Mucosa of descending colon (tissue), 3 donors: Measurements from ENCODE around the gene RPL27A. TPM values are rescaled to one million over a fixed set of nuclear protein-coding genes. Genes with fewer than 3 reads are reported as not detected.
A peak's percentile ranks its signal among the peaks of the same experiment; 100 is the strongest.

ENCODE experiments used
- ATAC-seq: fragments of 200-7000 bp; cut with Tn5 transposase; one replicate; pipeline ENCODE4 v1.9.1; 2020; ENCODE audit warnings: mild to moderate bottlenecking, moderate library complexity
- DNase-seq, 3 donors: peaks; one replicate each; pipeline ENCODE4 v3.0.0-alpha.2; 2020
- H3K36me3 ChIP-seq: fragments of 200-600 bp; one replicate; pipeline ENCODE4 v1.8.0; 2021; ENCODE audit warnings: low read depth, mild to moderate bottlenecking
- H3K4me1 ChIP-seq: fragments of 200-600 bp; one replicate; pipeline ENCODE4 v1.8.0; 2021; ENCODE audit warnings: low read depth, mild to moderate bottlenecking
- H3K4me3 ChIP-seq: fragments of 200-600 bp; one replicate; pipeline ENCODE4 v1.8.0; 2021; ENCODE audit warnings: mild to moderate bottlenecking
- H3K9me3 ChIP-seq: fragments of 200-600 bp; one replicate; pipeline ENCODE4 v1.8.0; 2021; ENCODE audit warnings: mild to moderate bottlenecking
- CTCF ChIP-seq: fragments of 200-600 bp; IDR thresholded peaks from one replicate; pipeline ENCODE4 v1.8.0; 2022; ENCODE audit warnings: antibody characterized with exemption, mild to moderate bottlenecking
- intact Hi-C, 2 donors: fragments of 100-400 bp; cut with DNase I in 1 of 2; cut with micrococcal nuclease in 1 of 2; formaldehyde crosslinking; loops; one replicate each; pipeline versions ENCODE4 v1.11.0 to v1.11.1; 2022; cut with DNase I, micrococcal nuclease
- total RNA-seq, 3 donors: library from RNA; stranded (reverse); fragmentation: NEBNext Ultra II Directional in 2 of 3; extraction: Animal tissue kit (Norgen Biotek cat#: 25700) in 2 of 3; gene quantifications; one replicate each; pipeline versions ENCODE4 v1.2.1 to v1.2.4, GENCODE V29; 2021 to 2023
- donor health status: DM: no; HTN: no; CAD: no; lungs with moderate emphysema.
- donor health status: DM: no; HTN: no; CAD: no.
- donor health status: DM: no; HTN: yes; CAD: no.

The RPL27A gene
- total RNA-seq, 3 donors from 2014 or later = 634 to 807 (median 704) TPM

DNA sequence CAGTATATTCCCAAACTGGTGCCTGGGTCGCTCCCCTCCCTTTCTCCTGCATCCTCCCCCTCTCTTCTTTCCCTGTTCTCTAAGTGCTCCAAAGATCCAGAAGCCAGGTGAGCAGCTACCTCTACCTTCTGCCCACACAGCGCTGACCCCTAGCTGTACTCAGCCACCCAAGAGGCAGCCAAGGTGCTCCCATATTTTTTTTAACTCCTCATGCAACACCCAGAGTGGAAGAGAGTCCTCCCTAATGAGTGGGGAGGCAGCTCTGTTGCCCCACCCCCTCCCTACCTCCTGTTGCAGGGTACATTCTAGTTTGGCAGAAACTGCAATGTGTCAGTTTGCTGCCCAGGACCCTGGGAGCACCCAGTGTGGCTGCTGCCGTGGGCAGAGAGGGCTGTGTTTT is 40.2 kb downstream of the RPL27A start:
- H3K9me3 ChIP-seq = no peaks in the 10 kb centered on the region
- H3K4me3 ChIP-seq = no peak overlapping the region
- no peak for TF ChIP-seq CTCF
- DNase-seq (no peak), ATAC-seq (no peak)
- peaks cover 32% of the 10 kb centered on the region for H3K4me1 ChIP-seq
- no peaks in the 10 kb centered on the region for H3K36me3 ChIP-seq
- intact Hi-C loops = no loop called here

GRCh38 chr11:8723711-8724110 is 41.1 kb downstream of the RPL27A start:
- intact Hi-C loops = no loop called here
- Histone ChIP-seq H3K4me3 (no peak overlapping the region), H3K4me1 (peaks cover 32% of the 10 kb centered on the region), H3K36me3 (no peaks in the 10 kb centered on the region), H3K9me3 (no peaks in the 10 kb centered on the region)
- DNase-seq = no peak
- no peak for TF ChIP-seq CTCF
- no peak for ATAC-seq

DNA sequence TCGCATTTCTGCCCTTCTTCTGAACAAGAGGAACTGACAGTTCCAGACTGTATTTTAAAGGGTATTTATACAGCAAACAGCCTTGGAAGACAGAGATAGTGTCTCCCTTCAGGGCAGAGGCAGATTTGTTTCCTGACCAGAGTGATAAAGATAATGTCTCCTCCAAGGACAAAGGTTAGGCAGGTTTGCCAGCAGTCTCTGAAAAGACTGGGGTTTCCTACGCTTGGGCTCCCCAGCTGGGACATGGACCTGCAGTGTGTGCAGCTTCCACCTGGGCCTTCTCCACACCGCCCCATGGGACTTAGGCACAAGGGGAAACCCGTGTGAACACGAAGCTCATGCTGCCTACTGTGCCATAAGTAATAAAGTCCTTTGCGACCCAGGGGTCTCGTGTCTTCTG is 42.1 kb downstream of the RPL27A start:
- no peak for TF ChIP-seq CTCF
- H3K9me3 ChIP-seq = no peaks in the 10 kb centered on the region
- H3K4me3 ChIP-seq = no peak overlapping the region
- intact Hi-C loops = no loop called here
- H3K4me1 ChIP-seq = peaks cover 32% of the 10 kb centered on the region
- peak in 1 of 3 donors; percentile 19 for DNase-seq
- ATAC-seq = no peak
- no peaks in the 10 kb centered on the region for H3K36me3 ChIP-seq

- TF ChIP-seq CTCF = no peak
- H3K4me1 ChIP-seq = peaks cover 19% of the 10 kb centered on the region
- ATAC-seq = no peak
- H3K9me3 ChIP-seq = no peaks in the 10 kb centered on the region
- intact Hi-C loops = no loop called here
- H3K36me3 ChIP-seq = no peaks in the 10 kb centered on the region
- no peak overlapping the region for H3K4me3 ChIP-seq
- no peak for DNase-seq
Observed at GRCh38 chr11:8726395-8726794, 43.8 kb downstream of the RPL27A start.

DNA sequence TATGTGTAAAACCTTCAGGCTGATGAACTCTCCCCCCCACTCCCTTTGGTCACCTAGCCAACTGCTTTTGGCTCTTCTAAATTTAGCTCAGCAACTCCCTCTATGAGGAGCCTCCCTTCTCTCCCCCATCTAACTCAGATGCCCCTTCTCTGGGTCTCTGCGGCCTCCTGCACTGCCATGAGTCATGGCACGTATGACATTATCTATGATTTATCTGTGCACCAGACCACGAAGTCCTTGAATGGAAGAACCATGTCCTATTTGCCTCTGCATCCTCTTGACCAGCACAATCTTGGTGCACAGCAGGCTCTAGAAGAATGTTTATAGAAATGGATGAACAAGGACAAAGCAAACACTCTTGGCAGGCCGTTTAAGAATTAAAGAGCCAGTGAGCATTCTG is 46.0 kb downstream of the RPL27A start:
- Histone ChIP-seq H3K4me3 (no peak overlapping the region), H3K9me3 (no peaks in the 10 kb centered on the region), H3K36me3 (no peaks in the 10 kb centered on the region), H3K4me1 (peaks cover 8% of the 10 kb centered on the region)
- DNase-seq (no peak), ATAC-seq (no peak)
- intact Hi-C loops = no loop called here
- no peak for TF ChIP-seq CTCF

GRCh38 chr11:8729067-8729466 is 46.5 kb downstream of the RPL27A start:
- no peak for ATAC-seq
- H3K4me3 ChIP-seq = no peak overlapping the region
- no peaks in the 10 kb centered on the region for H3K36me3 ChIP-seq
- intact Hi-C loops = no loop called here
- no peaks in the 10 kb centered on the region for H3K9me3 ChIP-seq
- TF ChIP-seq CTCF = no peak
- no peak for DNase-seq
- peaks cover 8% of the 10 kb centered on the region for H3K4me1 ChIP-seq
